Fibroblast of skin of left quadriceps (primary cell): ENCODE data around the gene DENND6B.
"Not testable (repeated sequence)": the region's sequence is repeated elsewhere in the genome, so short reads cannot be mapped to it uniquely, and the experiment has no call there.

ENCODE experiments used
- DNase-seq, 2 experiments: peaks; one replicate each; pipeline ENCODE4 v3.0.0-alpha.2; 2013; ENCODE audit warnings: low read depth in 2 of 2

The DENND6B gene

DNA sequence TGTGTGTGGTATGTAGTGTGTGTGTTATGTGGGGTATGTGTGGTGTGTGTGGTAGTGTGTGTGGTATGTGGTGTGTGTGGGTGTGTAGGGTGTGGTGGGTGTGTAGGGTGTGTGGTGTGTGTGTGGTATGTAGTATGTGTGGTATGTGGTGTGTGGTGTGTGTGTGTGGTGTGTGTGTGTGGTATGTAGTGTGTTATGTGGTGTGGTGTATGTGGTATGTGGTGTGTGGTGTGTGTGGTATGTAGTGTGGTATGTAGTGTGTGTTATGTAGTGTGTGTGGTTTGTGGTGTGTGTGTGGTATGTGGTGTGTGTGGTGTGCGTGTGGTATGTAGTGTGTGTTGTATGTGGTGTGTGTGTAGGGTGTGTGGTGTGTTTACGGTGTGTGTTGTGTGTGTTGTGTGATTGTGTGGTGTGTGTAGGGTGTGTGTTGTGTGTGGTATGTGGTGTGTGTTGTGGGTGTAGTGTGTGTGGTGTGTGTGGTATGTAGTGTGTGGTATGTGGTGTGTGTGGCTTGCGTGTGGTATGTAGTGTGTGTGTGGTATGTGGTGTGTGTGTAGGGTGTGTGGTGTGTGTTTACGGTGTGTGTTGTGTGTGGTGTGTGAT is 12.1 kb upstream of the DENND6B start:
- no peak for DNase-seq

DNA sequence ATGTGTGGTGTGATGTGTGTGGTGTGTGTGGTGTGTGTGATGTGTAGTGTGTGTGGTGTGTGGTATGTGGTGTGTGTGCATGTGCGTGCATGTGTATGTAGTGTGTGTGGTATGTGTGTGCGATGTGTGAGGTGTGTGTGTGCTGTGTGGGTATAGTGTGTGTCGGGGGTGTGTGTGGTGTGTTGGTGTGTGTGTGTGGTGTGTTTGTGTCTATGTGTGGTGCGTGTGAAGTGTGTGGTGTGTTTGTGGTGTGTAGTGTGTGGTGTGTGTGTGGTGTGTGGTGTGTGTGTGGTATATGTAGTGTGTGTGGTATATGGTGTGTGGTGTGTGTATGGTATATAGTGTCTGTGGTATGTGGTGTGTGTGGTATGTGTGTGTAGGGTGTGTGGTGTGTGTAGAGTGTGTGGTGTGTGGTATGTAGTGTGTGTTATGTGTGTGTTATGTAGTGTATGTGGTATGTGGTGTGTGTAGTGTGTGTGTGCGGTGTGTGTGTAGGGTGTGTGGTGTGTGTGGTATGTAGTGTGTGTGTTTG is 11.3 kb upstream of the DENND6B start:
- DNase-seq = no peak

DNA sequence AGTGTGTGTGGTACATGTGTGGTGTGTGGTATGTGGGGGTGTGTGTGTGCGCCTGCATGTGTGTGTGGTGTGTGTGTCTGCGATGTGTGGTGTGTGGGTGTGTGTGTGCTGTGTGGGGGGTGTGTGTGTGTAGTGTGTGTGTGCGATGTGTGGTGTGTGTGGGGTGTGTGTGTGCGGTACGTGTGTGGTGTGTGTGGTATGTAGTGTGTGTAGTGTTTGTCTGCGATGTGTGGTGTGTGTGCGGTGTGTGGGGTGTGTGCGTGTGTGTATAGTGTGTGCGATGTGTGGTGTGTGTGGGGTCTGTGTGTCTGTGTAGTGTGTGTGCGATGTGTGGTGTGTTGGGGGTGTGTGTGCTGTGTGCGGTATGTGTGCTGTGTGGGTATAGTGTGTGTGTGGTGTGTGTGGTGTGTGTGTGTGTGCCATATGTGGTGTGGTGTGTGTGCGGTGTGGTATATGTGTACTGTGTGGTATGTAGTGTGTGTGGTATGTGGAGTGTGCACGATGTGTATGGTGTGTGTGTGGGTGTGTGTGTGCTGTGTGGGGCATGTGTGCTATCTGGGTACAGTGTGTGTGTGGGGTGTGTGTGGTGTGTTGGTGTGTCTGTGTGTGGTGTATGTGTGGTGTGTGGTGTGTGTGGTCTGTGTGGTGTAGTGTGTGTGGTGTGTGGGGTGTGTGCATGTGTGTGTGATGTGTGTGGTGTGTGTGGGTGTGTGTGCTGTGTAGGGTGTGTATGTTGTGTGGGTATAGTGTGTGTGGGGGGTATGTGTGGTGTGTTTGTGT is 10.6 kb upstream of the DENND6B start:
- no peak for DNase-seq

DNA sequence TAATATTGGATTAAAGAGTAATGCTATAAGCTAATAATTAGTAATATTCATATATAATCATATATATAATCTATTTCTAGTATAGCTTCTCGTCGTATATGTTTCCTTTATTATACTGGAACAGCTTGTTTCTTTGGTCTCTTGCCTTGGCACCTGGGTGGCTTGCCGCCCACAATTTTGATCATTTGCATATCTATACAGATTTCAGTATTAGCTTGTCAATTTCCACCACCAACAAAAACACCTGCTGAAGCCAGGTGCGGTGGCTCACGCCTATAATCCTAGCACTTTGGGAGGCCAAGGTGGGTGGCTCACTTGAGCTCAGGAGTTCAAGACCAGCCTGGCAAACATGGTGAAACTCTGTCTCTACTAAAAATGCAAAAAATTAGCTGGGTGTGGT is 7.6 kb upstream of the DENND6B start:
- not testable (repeated sequence) for DNase-seq

DNA sequence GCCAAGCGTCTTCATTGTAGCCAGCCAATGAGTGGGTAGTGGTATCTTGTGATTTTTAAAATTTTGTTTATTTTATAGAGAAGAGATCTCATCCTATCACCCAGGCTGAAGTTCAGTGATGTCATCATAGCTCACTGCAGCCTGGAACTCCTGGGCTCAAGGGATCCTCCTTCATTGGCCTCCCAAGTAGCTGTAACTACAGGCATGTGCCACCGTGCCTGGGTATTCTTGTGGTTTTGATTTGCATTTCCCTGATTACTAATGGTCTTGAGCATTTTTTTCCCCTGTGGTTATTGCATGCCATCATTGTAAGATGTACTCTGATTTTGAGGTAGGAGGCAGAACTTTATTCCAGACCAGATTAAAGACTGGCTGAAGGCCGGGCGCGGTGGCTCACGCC is 2.4 kb upstream of the DENND6B start:
- no peak for DNase-seq

DNA sequence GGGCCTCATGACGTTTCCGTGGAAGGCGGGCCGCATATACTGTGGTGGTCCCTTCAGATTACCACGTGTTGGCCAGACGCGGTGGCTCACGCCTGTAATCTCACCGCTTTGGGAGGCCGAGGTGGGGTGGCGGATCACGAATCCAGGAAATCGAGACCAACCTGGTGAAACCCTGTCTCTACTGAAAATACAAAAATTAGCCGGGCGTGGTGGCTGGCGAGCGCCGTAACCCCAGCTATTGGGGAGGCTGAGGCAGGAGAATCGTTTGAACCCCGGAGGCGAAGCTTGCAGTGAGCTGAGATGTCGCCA is 853 bp upstream of the DENND6B start:
- DNase-seq = no peak

DNA sequence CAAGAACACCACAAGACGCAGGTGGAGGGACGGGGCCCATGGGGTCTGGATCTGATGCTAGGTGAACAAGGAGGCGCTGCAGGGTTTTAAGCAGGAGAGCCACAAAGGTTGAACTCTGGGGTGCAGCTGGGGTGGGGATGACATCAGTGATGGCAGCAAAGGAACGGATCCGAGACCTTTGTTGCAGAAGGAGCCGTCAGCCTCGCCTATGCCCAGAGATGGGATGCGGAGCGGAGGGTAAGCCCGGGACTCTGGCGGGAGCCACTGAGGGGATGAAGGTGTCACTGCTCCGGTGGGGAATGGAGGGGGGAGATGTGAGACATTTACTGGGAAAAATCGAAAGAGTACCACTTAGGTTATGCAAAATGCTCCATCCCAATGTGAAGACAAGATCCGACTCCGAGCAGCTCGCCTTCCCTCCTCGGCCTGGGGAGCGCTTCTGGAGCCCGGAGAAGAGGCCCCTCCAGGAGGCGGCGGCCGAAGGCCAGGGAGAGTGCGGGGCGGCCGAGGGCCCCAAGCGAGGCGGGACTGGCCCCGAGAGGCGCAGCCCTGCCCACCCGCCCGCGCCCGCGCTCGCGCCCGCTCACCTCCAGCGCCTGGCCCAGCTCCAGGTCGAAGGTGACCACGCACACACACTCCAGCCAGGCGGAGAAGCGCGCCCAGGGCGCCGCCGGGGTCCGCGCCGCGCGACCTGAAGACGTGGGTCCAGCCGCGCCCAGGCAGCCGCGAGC is 422 bp downstream of the DENND6B start:
- DNase-seq = no peak

DNA sequence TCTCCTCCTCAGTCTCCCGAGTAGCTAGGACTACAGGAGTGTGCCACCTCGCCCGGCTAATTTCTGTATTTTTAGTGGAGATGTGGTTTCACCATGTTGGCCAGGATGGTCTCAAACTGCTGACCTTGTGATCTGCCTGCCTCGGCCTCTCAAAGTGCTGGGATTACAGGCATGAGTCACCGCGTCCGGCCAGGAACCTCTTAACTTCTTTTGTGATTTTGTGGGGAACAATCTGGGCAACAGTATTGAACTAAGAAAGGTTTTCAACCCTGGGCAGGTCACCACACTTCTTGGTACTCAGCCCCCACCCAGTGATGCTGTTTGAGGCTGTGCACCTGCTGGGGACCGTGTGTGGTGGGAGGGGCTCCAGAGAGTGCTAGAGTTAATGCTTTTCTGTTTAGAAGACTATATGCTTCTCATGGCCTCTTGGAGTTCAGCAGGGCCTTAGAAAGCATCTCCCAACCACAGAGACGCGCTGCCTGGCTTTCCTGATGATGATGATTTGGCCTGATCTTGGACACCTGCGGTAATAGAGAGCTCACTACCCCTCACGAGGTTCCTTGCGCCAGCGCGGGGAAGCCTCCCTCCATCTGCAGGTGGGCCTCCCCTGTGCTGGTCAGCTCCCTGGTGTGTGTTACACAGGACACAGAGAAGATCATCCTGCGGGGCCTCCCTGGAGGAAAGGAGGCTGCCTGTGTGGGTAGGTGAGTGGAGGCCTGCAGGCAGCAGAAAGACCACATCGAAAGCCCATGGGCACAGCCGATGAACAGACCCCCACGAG is 1.2 kb downstream of the DENND6B start:
- DNase-seq = no peak

DNA sequence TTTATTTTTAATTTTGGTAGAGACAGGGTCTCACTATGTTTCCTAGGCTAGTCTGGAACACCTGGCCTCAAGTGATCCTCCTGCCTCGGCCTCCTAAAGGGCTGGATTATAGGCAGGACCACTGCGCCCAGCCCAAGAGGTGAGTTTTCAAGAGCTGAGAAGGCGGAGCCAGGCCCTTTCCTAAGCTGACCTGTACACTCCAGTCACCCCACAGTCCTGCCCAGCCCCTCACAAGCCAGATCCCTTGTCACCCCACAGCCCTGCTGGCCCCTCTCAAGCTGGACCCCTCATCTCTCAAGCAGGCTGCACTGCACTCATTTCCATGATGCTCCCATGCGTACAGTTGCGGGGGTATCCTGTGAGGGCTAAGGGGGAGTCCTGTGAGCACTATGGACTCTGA is 2.9 kb downstream of the DENND6B start:
- no peak for DNase-seq

DNA sequence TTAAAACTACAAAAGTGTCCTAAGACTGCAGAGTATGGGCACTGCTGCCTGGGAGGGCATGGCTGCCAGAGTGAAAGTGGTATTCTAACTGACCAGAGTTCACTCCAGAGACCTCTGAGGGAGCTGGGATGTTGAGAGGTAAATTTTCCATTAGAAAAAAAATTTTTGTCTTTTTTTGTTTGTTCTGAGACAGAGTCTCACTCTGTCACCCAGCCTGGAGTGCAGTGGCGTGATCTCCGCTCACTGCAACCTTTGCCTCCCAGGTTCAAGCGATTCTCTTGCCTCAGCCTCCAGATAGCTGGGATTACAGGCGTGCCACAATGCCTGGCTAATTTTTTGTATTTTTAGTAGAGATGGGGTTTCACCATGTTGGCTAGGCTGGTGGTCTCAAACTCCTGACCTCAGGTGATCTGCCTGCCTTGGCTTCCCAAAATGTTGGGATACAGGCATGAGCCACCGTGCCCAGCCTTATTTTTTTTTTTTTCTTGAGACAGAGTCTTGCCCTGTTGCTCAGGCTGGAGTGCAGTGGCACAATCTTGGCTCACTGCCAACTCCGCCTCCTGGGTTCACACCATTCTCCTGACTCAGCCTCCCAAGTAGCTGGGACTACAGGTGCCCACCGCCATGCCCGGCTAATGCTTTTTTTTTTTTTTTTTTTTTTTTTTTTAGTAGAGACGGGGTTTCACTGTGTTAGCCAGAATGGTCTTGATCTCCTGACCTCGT is 4.3 kb downstream of the DENND6B start:
- DNase-seq = not testable (repeated sequence)

DNA sequence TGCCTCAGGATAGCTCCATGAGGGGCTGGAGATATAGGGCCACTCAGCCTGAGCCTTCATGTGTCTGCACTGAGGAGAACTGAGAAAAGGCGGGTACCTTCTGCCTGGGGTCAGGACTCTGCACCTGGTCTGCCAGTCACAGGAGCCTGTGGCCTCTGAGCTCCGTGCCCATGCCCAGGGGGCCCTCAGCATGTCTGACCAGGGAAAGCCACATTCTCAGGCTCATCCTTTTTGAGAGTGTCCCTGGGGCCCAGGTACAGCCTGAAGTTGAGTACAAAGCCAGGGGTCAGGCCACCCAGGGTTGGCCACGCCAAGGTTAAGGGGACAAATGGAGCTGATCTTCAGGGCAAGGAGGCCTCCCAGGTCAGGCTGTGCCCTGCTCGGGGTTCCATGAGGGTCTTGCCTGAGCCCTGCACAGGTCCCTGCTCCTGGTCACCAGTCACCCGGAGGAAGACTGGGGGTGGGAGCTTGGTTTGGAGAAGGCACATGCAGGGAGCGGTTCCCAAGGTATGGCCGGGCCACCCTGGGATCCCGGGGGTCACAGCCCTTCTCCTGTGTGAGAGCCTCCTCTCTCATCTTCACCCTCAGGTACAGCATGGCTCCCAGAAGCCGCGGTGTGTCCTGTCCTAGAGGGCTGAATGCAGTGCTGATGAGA is 6.0 kb downstream of the DENND6B start:
- no peak for DNase-seq

DNA sequence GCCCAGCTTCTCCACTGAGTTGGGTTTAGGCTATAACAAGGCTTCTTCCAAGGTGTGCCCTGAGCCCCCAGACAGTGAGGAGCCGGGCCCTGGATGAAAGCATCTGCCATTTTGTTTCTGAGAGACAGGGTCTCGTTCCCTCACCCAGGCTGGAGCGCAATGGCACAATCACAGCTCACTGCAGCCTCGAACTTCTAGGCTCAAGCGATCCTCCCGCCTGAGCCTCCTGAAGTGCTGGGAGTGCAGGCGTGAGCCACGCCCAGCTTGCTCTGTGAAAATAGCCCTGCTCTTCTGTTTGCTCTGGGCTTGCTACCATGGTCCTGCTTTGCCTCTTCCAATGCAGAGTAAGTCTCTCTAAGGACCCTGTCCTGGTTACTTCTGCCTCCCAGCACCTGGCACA is 6.7 kb downstream of the DENND6B start:
- DNase-seq = no peak

DNA sequence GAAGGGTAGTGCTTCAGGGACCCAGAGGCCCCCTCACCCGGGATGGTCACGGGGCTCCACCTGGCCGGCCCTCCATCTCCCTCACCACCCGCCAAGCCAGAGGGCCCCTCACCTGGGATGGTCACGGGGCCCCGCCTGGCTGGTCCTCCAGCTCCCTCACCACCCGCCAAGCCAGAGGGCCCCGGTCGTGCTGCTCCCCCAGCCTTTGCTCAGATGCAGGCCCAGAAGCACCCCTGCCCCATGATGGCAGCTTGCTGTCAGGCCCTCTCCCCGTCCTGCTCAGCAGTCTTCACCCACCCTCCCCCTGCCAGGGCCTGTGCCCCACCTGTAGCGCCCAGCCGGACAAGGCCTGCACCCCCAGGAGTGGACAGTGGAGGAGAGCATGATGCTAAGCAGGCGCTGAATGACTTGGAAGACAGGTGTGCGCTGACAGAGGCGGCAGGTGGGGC is 7.3 kb downstream of the DENND6B start:
- no peak for DNase-seq

DNA sequence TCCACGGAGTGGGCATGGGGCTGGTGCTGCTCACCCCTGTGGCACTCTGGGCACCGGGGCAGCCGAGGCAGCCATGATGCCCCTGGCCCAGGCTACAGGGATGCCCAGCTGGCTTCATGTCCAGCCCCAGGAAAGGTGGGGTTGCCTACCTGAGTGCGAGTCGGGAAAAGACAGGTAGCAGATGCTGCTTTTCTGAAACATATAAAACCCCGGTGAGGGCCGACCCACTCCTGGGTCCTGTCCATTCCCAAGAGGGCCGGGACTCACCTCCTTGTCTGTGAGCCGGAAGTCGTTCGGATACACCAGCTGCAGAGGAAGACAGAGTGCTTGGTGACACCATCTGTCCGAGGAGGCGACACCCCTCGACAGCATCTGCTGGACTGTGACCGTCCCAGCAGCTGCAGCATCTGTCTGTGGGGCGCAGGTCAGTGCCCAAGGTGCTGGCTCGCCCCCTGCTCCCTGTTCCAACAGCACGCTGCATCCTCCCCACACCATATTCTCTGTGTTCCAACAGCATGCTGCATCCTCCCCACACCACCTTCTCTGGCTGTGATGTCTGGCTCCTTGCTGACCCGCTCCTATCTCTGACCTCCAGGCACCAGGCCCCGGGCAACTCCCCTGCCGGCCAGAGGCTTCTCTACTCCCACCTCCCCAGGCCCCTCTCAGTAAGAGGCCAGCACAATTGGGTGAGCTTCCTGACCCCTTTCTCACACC is 8.0 kb downstream of the DENND6B start:
- no peak for DNase-seq

DNA sequence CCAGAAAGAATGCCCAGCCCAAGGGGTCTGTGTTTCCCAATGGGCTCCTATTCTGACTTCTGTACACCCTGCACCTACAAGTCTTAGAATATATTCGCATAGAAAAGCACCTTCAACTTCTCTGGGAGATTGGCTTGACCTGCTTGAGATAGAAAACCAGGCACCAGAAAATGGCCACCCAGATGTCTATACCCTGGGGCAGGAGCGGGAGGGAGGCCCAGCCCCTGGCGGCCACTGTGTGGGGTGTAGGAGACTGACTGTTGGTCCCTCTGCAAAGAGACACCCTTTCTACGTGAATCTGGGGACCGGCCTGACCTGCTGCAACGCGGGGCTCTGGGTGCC is 8.5 kb downstream of the DENND6B start:
- no peak for DNase-seq

DNA sequence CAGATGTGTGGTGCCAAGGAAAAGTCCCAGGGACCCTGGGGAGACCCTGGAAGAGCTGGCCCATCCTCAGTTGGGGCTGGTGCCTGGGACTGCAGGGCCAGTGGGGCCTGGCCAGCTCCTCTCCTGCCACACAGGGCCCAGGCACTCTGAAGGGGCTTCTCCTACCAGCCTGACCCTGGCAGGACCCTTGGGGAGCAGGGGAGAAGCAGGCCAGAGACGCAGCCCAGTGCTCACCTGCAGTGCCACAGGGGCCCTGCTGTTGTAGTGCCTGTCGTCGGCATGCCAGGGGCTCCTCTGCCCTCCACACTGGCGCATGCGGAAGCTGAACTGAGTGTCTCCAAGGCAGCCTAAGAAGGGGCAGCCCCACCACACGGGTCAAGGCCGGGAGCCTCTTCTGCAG is 9.1 kb downstream of the DENND6B start:
- no peak for DNase-seq

DNA sequence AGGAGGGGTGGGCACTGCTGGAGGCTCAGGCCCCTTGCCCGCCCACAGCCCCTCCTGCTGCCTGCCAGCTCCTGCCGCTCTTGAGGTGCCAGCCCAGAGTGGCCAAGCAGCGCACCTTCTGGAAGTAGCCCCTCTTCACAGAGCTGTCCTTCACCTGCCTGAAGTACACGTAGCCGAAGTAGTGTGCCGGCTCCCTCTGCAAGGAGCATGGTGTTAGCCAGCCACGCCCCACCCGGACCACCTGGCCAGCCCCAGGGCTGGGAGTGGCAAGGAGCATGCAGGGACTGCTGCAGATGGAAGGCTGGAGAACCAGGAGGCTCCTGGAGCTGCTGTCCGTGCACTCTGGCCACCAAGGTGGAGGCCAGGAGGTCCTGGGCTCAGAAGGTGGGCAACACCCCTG is 9.6 kb downstream of the DENND6B start:
- no peak for DNase-seq

DNA sequence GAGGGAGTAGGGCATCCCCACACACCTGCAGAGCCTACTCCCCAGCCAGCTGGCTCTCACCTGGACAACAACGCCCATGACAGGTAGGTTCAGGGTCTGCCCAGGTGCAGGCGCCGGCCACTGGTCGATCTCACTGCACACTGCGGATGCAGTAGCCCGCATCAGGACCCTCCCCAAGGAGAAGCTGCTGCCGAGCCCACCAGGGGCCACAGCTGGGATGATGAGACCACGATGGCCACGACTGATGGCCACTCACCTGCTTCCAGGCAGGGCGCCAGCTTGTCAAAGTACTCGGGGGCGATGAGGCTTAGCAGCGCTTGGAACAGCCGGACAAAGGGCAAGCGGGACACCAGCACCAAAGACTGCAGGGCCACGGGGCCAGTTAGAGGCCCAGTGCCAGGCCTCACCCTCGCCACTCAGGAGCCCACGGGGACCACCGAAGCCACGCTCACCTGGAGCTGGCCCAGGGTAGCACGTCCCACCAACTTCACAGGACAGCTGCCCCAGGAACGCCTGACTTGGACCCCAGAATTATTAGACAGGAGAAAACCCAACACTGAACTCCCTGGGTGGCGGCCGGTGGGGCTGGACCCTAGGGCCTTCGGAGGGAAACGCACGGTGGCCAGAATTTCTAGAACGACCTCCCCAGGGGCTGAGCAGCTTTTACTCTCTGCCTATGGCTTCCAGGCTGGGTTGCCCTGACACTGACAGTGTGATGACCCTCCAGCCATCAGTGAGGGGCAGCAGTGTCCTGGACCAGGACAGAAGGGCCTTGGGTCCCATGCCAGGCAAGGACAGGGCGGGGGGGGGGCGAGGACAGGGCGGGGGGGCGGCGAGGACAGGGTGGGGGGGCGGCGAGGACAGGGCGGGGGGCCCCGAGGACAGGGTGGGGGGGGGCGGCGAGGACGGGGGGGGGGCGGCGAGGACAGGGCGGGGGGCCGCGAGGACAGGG is 10.4 kb downstream of the DENND6B start:
- no peak for DNase-seq
